H1 (cell line): ENCODE measurements around the gene FGF14. TPM values are rescaled to one million over a fixed set of nuclear protein-coding genes. Genes with fewer than 3 reads are reported as not detected.

Experiments used
- ATF2 ChIP-seq: IDR thresholded peaks from 2 replicates; pipeline ENCODE4 v1.6.1; 2012; ENCODE audit warnings: low read length, inconsistent platforms
- NRF1 ChIP-seq: IDR thresholded peaks from 2 replicates; pipeline ENCODE4 v1.6.1; 2011; ENCODE audit warnings: mild to moderate bottlenecking, low read depth, low read length, improper control_type of control experiment
- SP1 ChIP-seq: IDR thresholded peaks from 2 replicates; pipeline ENCODE4 v1.6.1; 2011; ENCODE audit warnings: low read depth, low read length
- SRF ChIP-seq: IDR thresholded peaks from 2 replicates; pipeline ENCODE4 v1.6.1; 2011; ENCODE audit warnings: mild to moderate bottlenecking, low read depth, low read length, moderate library complexity
- polyA plus RNA-seq, 7 experiments: library from polyadenylated mRNA; depleted of rRNA in 3 of 7; stranded (reverse) in 5 of 7; unstranded in 2 of 7; fragments of >200 nt in 5 of 7; fragments of 200-250 nt in 2 of 7; gene quantifications; 1 replicate in 5 of 7; 2 replicates in 1 of 7; 4 replicates in 1 of 7; pipeline versions ENCODE4 v1.2.1 to v1.2.3, GENCODE V29; 2011 to 2013; ENCODE audit warnings: missing spikeins in 2 of 7, mixed read lengths in 2 of 7
- total RNA-seq: library from RNA; stranded (reverse); fragmentation: NEBNext Ultra II Directional; extraction: Animal tissue kit (Norgen Biotek cat#: 25700); gene quantifications from 2 replicates; pipeline ENCODE4 v1.2.1, GENCODE V29; 2021

Gene FGF14
- total and polyA plus RNA-seq, 2 of the 8 experiments (the other 6 are each of a cell fraction or from before 2014, with no cell fraction given) = 0.05 to 0.58 TPM

- TF ChIP-seq NRF1 (no peak), ATF2 (no peak), SRF (no peak), SP1 (no peak)
Measured at GRCh38 chr13:101700598-101700997, 701.2 kb downstream of the FGF14 start (continued).
